IMR-90 (cell line): Measurements from ENCODE around the gene ZFP36L1.

Source experiments
- CEBPB ChIP-seq: IDR thresholded peaks from 2 replicates; pipeline ENCODE4 v1.6.1; 2012; ENCODE audit warnings: low read depth, low read length, improper control_type of control experiment
- FOS ChIP-seq: fragments of 150-350 bp; IDR thresholded peaks from 2 replicates; pipeline ENCODE4 v1.6.1; 2016; ENCODE audit warnings: low read depth, low read length
- NFE2L2 ChIP-seq: fragments of 150-350 bp; IDR thresholded peaks from 2 replicates; pipeline ENCODE4 v1.6.1; 2016; ENCODE audit warnings: low read depth, mild to moderate bottlenecking, low read length
- POLR2A ChIP-seq: IDR thresholded peaks from 2 replicates; pipeline ENCODE4 v1.6.1; 2012; ENCODE audit warnings: mild to moderate bottlenecking, low read depth, low read length
- RAD21 ChIP-seq: IDR thresholded peaks from 2 replicates; pipeline ENCODE4 v1.6.1; 2012; ENCODE audit warnings: low read length, improper control_type of control experiment
- RCOR1 ChIP-seq: IDR thresholded peaks from 2 replicates; pipeline ENCODE4 v1.6.1; 2012; ENCODE audit warnings: mild to moderate bottlenecking, low read length, improper control_type of control experiment; ENCODE audit not compliant: insufficient replicate concordance
- RFX5 ChIP-seq: IDR thresholded peaks from 2 replicates; pipeline ENCODE4 v1.8.0; 2012; ENCODE audit warnings: low read depth, mild to moderate bottlenecking, low read length, moderate library complexity
- SMC3 ChIP-seq: fragments of 150-350 bp; IDR thresholded peaks from 2 replicates; pipeline ENCODE4 v1.6.1; 2016; ENCODE audit warnings: low read depth, mild to moderate bottlenecking, antibody characterized with exemption, low read length, moderate library complexity
- USF2 ChIP-seq: fragments of 150-350 bp; IDR thresholded peaks from 2 replicates; pipeline ENCODE4 v1.6.1; 2017; ENCODE audit warnings: mild to moderate bottlenecking, antibody characterized with exemption, low read length, low read depth
- TF ChIP-seq, protein P1 (sequence below): conservative IDR thresholded peaks from 2 replicates; pipeline ENCODE4 v1.5.1; 2012; ENCODE audit warnings: mild to moderate bottlenecking, low read depth, low read length, improper control_type of control experiment
- TF ChIP-seq, protein P2 (sequence below): fragments of 150-350 bp; IDR thresholded peaks from 2 replicates; pipeline ENCODE4 v1.6.1; 2016; ENCODE audit warnings: low read depth, mild to moderate bottlenecking, low read length, moderate library complexity, borderline replicate concordance

GRCh38 chr14:68816183-68816942, 23.5 kb upstream of the ZFP36L1 start:
- TF ChIP-seq, protein P1, sequence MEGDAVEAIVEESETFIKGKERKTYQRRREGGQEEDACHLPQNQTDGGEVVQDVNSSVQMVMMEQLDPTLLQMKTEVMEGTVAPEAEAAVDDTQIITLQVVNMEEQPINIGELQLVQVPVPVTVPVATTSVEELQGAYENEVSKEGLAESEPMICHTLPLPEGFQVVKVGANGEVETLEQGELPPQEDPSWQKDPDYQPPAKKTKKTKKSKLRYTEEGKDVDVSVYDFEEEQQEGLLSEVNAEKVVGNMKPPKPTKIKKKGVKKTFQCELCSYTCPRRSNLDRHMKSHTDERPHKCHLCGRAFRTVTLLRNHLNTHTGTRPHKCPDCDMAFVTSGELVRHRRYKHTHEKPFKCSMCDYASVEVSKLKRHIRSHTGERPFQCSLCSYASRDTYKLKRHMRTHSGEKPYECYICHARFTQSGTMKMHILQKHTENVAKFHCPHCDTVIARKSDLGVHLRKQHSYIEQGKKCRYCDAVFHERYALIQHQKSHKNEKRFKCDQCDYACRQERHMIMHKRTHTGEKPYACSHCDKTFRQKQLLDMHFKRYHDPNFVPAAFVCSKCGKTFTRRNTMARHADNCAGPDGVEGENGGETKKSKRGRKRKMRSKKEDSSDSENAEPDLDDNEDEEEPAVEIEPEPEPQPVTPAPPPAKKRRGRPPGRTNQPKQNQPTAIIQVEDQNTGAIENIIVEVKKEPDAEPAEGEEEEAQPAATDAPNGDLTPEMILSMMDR, result peak; percentile 97
- TF ChIP-seq POLR2A, result 0 out of 2 replicates have a peak, but pooled peaks have one; percentile 16
- no peak for TF ChIP-seq RCOR1
- no peak for TF ChIP-seq CEBPB
- no peak for TF ChIP-seq FOS
- no peak for TF ChIP-seq RFX5
- TF ChIP-seq SMC3, result peak; percentile 93
- TF ChIP-seq USF2, result 0 out of 2 replicates have a peak, but pooled peaks have one; percentile 20
- peak; percentile 98 for TF ChIP-seq RAD21
- TF ChIP-seq, protein P2, sequence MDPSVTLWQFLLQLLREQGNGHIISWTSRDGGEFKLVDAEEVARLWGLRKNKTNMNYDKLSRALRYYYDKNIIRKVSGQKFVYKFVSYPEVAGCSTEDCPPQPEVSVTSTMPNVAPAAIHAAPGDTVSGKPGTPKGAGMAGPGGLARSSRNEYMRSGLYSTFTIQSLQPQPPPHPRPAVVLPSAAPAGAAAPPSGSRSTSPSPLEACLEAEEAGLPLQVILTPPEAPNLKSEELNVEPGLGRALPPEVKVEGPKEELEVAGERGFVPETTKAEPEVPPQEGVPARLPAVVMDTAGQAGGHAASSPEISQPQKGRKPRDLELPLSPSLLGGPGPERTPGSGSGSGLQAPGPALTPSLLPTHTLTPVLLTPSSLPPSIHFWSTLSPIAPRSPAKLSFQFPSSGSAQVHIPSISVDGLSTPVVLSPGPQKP, result no peak
- TF ChIP-seq NFE2L2, result no peak
